A549 (cell line): ENCODE results near the gene RPS6KB2.

Source experiments
- BHLHE40 ChIP-seq: IDR thresholded peaks from 2 replicates; pipeline ENCODE4 v1.6.1; 2012; ENCODE audit warnings: low read depth, low read length, inconsistent platforms
- MAFK ChIP-seq: fragments of 450-650 bp; IDR thresholded peaks from 2 replicates; pipeline ENCODE4 v1.6.1; 2014; ENCODE audit not compliant: partially characterized antibody
- POLR2A ChIP-seq: IDR thresholded peaks from 2 replicates; pipeline ENCODE4 v1.6.1; 2012; ENCODE audit warnings: mild to moderate bottlenecking, low read length
- RNF2 ChIP-seq: fragments of 200-600 bp; sonication (generic); IDR thresholded peaks from 2 replicates; pipeline ENCODE4 v1.6.1; 2016; ENCODE audit warnings: low read depth, mild to moderate bottlenecking, antibody characterized with exemption, moderate library complexity, borderline replicate concordance
- SREBF2 ChIP-seq: fragments of 450-650 bp; IDR thresholded peaks from 2 replicates; pipeline ENCODE4 v1.6.1; 2014; ENCODE audit warnings: mild to moderate bottlenecking, moderate library complexity
- TF ChIP-seq, protein P1 (sequence below): fragments of >200 bp; sonication (Bioruptor Twin); formaldehyde crosslinking; IDR thresholded peaks from 3 replicates; pipeline ENCODE4 v1.5.1; 2016

DNA sequence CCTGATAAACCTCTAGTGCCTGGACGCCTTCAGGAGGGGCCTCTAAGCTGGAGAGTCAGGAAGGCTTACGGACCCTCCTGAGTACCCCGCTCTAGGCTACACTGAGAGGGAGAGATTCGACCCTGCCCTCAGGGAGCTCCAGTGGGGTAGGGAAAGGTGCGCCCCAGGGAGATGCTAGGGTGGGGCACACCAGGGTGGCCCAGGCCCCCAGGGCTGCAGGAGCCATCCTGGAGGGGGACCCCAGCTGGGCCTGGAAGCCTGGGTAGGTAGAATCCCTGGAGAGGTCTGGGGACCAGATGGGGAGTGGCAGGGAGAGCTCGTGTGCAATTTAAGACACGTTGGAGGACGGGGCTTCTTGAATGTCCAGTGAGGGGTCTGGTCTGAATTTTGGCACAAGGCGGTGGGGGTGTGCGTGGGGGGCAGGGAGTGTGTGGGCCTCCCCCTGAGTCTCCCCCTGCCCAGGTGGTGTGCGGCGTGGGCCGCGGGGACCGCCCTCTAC is 8.1 kb upstream of the RPS6KB2 start:
- TF ChIP-seq, protein P1, sequence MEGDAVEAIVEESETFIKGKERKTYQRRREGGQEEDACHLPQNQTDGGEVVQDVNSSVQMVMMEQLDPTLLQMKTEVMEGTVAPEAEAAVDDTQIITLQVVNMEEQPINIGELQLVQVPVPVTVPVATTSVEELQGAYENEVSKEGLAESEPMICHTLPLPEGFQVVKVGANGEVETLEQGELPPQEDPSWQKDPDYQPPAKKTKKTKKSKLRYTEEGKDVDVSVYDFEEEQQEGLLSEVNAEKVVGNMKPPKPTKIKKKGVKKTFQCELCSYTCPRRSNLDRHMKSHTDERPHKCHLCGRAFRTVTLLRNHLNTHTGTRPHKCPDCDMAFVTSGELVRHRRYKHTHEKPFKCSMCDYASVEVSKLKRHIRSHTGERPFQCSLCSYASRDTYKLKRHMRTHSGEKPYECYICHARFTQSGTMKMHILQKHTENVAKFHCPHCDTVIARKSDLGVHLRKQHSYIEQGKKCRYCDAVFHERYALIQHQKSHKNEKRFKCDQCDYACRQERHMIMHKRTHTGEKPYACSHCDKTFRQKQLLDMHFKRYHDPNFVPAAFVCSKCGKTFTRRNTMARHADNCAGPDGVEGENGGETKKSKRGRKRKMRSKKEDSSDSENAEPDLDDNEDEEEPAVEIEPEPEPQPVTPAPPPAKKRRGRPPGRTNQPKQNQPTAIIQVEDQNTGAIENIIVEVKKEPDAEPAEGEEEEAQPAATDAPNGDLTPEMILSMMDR: no peak
- no peak for TF ChIP-seq SREBF2
- no peak for TF ChIP-seq RNF2
- no peak for TF ChIP-seq BHLHE40
- TF ChIP-seq MAFK: no peak
- no peak for TF ChIP-seq POLR2A
